H9 (cell line): ENCODE results near the gene CTNNA3. TPM values are rescaled to one million over a fixed set of nuclear protein-coding genes. Genes with fewer than 3 reads are reported as not detected.

ENCODE experiments used
- DNase-seq: peaks from one replicate; pipeline ENCODE4 v3.0.0-alpha.2; 2017
- H2AFZ ChIP-seq: one replicate; pipeline ENCODE4 v1.6.1; 2013; ENCODE audit warnings: mild to moderate bottlenecking, low read length, control low read depth, moderate library complexity
- H2AK5ac ChIP-seq: 2 replicates; pipeline ENCODE4 v1.6.1; 2013; ENCODE audit warnings: low read length, control low read depth, mixed read lengths; ENCODE audit not compliant: insufficient read length
- H2BK120ac ChIP-seq: one replicate; pipeline ENCODE4 v1.6.1; 2013; ENCODE audit warnings: low read depth, mild to moderate bottlenecking, low read length, control low read depth, inconsistent platforms; ENCODE audit not compliant: poor library complexity, severe bottlenecking
- H2BK12ac ChIP-seq: 2 replicates; pipeline ENCODE4 v1.6.1; 2013; ENCODE audit warnings: low read length, control low read depth, mixed read lengths, low read depth; ENCODE audit not compliant: insufficient read length
- H2BK15ac ChIP-seq: 2 replicates; pipeline ENCODE4 v1.6.1; 2013; ENCODE audit warnings: low read depth, low read length, control low read depth
- H2BK20ac ChIP-seq: one replicate; pipeline ENCODE4 v1.6.1; 2013; ENCODE audit warnings: low read depth, mild to moderate bottlenecking, low read length, control low read depth, inconsistent platforms; ENCODE audit not compliant: poor library complexity, severe bottlenecking
- H2BK5ac ChIP-seq: 2 replicates; pipeline ENCODE4 v1.6.1; 2013; ENCODE audit warnings: low read length, control low read depth, mixed read lengths; ENCODE audit not compliant: insufficient read length
- H3K14ac ChIP-seq: 2 replicates; pipeline ENCODE4 v1.6.1; 2013; ENCODE audit warnings: low read length, control low read depth; ENCODE audit not compliant: insufficient read depth
- H3K18ac ChIP-seq: 2 replicates; pipeline ENCODE4 v1.6.1; 2013; ENCODE audit warnings: low read depth, mild to moderate bottlenecking, mixed read lengths, low read length, control low read depth; ENCODE audit not compliant: insufficient read length
- H3K23ac ChIP-seq: 2 replicates; pipeline ENCODE4 v1.6.1; 2013; ENCODE audit warnings: low read length, control low read depth, mixed read lengths, low read depth; ENCODE audit not compliant: insufficient read length
- H3K23me2 ChIP-seq: 2 replicates; pipeline ENCODE4 v1.6.1; 2013; ENCODE audit warnings: low read depth, mild to moderate bottlenecking, mixed read lengths, low read length, control low read depth; ENCODE audit not compliant: insufficient read length, poor library complexity, severe bottlenecking
- H3K27ac ChIP-seq: 2 replicates; pipeline ENCODE4 v1.5.1; 2013; ENCODE audit warnings: low read length, control low read depth, mixed read lengths, low read depth; ENCODE audit not compliant: insufficient read length
- H3K27me3 ChIP-seq: 2 replicates; pipeline ENCODE4 v1.6.1; 2013; ENCODE audit warnings: low read length, control low read depth, inconsistent platforms; ENCODE audit not compliant: insufficient read depth
- H3K4ac ChIP-seq: 2 replicates; pipeline ENCODE4 v1.6.1; 2013; ENCODE audit warnings: low read depth, mild to moderate bottlenecking, control low read depth, inconsistent platforms, low read length, moderate library complexity
- H3K4me1 ChIP-seq: 2 replicates; pipeline ENCODE4 v1.6.1; 2013; ENCODE audit warnings: low read length, control low read depth, inconsistent platforms; ENCODE audit not compliant: insufficient read depth
- H3K4me2 ChIP-seq: 2 replicates; pipeline ENCODE4 v1.6.1; 2013; ENCODE audit warnings: low read length, control low read depth, mixed read lengths; ENCODE audit not compliant: insufficient read length, insufficient read depth
- H3K56ac ChIP-seq: 2 replicates; pipeline ENCODE4 v1.6.1; 2013; ENCODE audit warnings: low read depth, mild to moderate bottlenecking, mixed read lengths, low read length, control low read depth; ENCODE audit not compliant: insufficient read length
- H3K79me1 ChIP-seq: 2 replicates; pipeline ENCODE4 v1.6.1; 2013; ENCODE audit warnings: low read depth, mild to moderate bottlenecking, moderate library complexity, low read length, control low read depth, inconsistent platforms; ENCODE audit not compliant: insufficient read depth, poor library complexity, severe bottlenecking
- H3K79me2 ChIP-seq: 2 replicates; pipeline ENCODE4 v1.6.1; 2013; ENCODE audit warnings: low read length, control low read depth, inconsistent platforms; ENCODE audit not compliant: insufficient read depth
- H3K9ac ChIP-seq: 2 replicates; pipeline ENCODE4 v1.6.1; 2013; ENCODE audit warnings: low read length, control low read depth, mixed read lengths; ENCODE audit not compliant: insufficient read length; ENCODE audit errors: extremely low read depth
- H3K9me3 ChIP-seq: one replicate; pipeline ENCODE4 v1.6.1; 2013; ENCODE audit warnings: low read depth, low read length, inconsistent platforms; ENCODE audit not compliant: control insufficient read depth
- H3T11ph ChIP-seq: one replicate; pipeline ENCODE4 v1.6.1; 2013; ENCODE audit warnings: mild to moderate bottlenecking, low read length, control low read depth, inconsistent platforms
- H4K20me1 ChIP-seq: one replicate; pipeline ENCODE4 v1.6.1; 2013; ENCODE audit not compliant: control insufficient read depth, insufficient read length, insufficient read depth
- H4K5ac ChIP-seq: 2 replicates; pipeline ENCODE4 v1.6.1; 2013; ENCODE audit warnings: low read depth, mild to moderate bottlenecking, mixed read lengths, low read length, control low read depth; ENCODE audit not compliant: insufficient read length
- H4K8ac ChIP-seq: replicated peaks from 2 replicates; pipeline ENCODE4 v1.6.1; 2013; ENCODE audit warnings: low read length, control low read depth, mixed read lengths, low read depth; ENCODE audit not compliant: insufficient read length
- H4K91ac ChIP-seq: 2 replicates; pipeline ENCODE4 v1.6.1; 2013; ENCODE audit warnings: low read depth, mild to moderate bottlenecking, moderate library complexity, mixed read lengths, low read length, control low read depth; ENCODE audit not compliant: insufficient read length
- H3K27ac Mint-ChIP-seq, 3 experiments: 2 replicates in 2 of 3; 3 replicates in 1 of 3; pipeline ENCODE4 v1.8.0; 2020 to 2021; ENCODE audit warnings: mixed read lengths in 3 of 3, mild to moderate bottlenecking in 1 of 3, moderate library complexity in 1 of 3
- H3K27me3 Mint-ChIP-seq: 2 replicates; pipeline ENCODE4 v1.8.0; 2021; ENCODE audit warnings: low read depth, mild to moderate bottlenecking, moderate library complexity, mixed read lengths
- H3K36me3 Mint-ChIP-seq, 3 experiments: 2 replicates in 2 of 3; 3 replicates in 1 of 3; pipeline ENCODE4 v1.8.0; 2020 to 2021; ENCODE audit warnings: low read depth in 3 of 3, mixed read lengths in 3 of 3; ENCODE audit not compliant: insufficient read depth in 1 of 3
- H3K4me1 Mint-ChIP-seq, 2 experiments: 2 replicates each; pipeline ENCODE4 v1.8.0; 2020; ENCODE audit warnings: mixed read lengths in 2 of 2
- H3K4me3 Mint-ChIP-seq, 2 experiments: 2 replicates in 1 of 2; 3 replicates in 1 of 2; pipeline ENCODE4 v1.8.0; 2020 to 2021; ENCODE audit warnings: mild to moderate bottlenecking in 2 of 2, mixed read lengths in 2 of 2, moderate library complexity in 1 of 2
- H3K9me3 Mint-ChIP-seq, 2 experiments: 2 replicates in 1 of 2; 3 replicates in 1 of 2; pipeline ENCODE4 v1.8.0; 2020; ENCODE audit warnings: mild to moderate bottlenecking in 2 of 2, mixed read lengths in 2 of 2, moderate library complexity in 1 of 2
- CTCF ChIP-seq: fragments of 200-600 bp; sonication (generic); conservative IDR thresholded peaks from 3 replicates; pipeline ENCODE4 v1.8.0; 2021; ENCODE audit warnings: antibody characterized with exemption, mild to moderate bottlenecking
- WGBS: extraction: QIAGEN DNeasy Blood & Tissue Kit; methylation state at CpG from one replicate; pipeline ENCODE4 v1.1.7; 2013; ENCODE audit warnings: missing lambda C conversion rate, low lambda C conversion rate, mixed read lengths; ENCODE audit not compliant: insufficient read length; ENCODE audit errors: extremely low coverage; 5-methylcytosine and 5-hydroxymethylcytosine counted together
- total RNA-seq: library from RNA; stranded (reverse); gene quantifications from 2 replicates; pipeline ENCODE4 v1.2.1, GENCODE V29; 2021

CTNNA3 gene
- total RNA-seq, 1 experiment from 2014 or later, result 3.3 TPM

GRCh38 chr10:67004690-67005089 lies 691.3 kb downstream of the CTNNA3 start:
- Histone ChIP-seq H4K8ac (no peak overlapping the region), H3K79me2 (no peaks in the 10 kb centered on the region), H2AFZ (no peak overlapping the region), H3K9ac (no peak overlapping the region), H2BK12ac (no peak overlapping the region), H3K18ac (no peak overlapping the region), H2BK120ac (no peak overlapping the region), H3K4me1 (no peaks in the 10 kb centered on the region), H3K23me2 (no peaks in the 10 kb centered on the region), H2BK15ac (no peak overlapping the region), H3K56ac (no peak overlapping the region), H2AK5ac (no peak overlapping the region), H3K14ac (no peak overlapping the region), H3K27ac (no peak overlapping the region), H3K27me3 (no peaks in the 10 kb centered on the region), H3K79me1 (no peaks in the 10 kb centered on the region), H4K91ac (no peak overlapping the region), H3K4ac (no peak overlapping the region), H4K5ac (no peak overlapping the region), H2BK5ac (no peak overlapping the region), H3K4me2 (no peak overlapping the region), H3T11ph (no peak overlapping the region), H3K23ac (no peak overlapping the region), H3K9me3 (no peaks in the 10 kb centered on the region), H2BK20ac (no peak overlapping the region), H4K20me1 (no peaks in the 10 kb centered on the region)
- DNase-seq, result no peak
- Mint-ChIP-seq H3K4me1 (peaks cover 0 to 3% of the 10 kb centered on the region in 2 experiments; a peak in 1 of 4 replicates), H3K9me3 (no peaks in the 10 kb centered on the region), H3K36me3 (no peaks in the 10 kb centered on the region), H3K27me3 (no peaks in the 10 kb centered on the region), H3K27ac (no peak overlapping the region), H3K4me3 (no peak overlapping the region)
- WGBS, result no CpG with 5 or more reads among the region's 2 CpGs
- TF ChIP-seq CTCF, result no peak
